GM23338 (cell line): ENCODE data around the gene SSH2.

Source experiments
- CREB1 ChIP-seq: fragments of 250-450 bp; sonication (Bioruptor Pico); IDR thresholded peaks from 2 replicates; pipeline ENCODE4 v1.5.0; 2020; ENCODE audit warnings: low read depth, mild to moderate bottlenecking, moderate library complexity
- CTCF ChIP-seq, 2 experiments: fragments of 200-600 bp in 1 of 2; sonication (generic) in 1 of 2; conservative IDR thresholded peaks; 2 replicates each; pipeline versions ENCODE4 v1.5.1 to v1.6.1; 2016 to 2017; ENCODE audit warnings: antibody characterized with exemption in 2 of 2, low read depth in 2 of 2, mild to moderate bottlenecking in 2 of 2, moderate library complexity in 1 of 2
- ETS1 ChIP-seq: IDR thresholded peaks from 2 replicates; pipeline ENCODE4 v1.6.1; 2016; ENCODE audit warnings: antibody characterized with exemption
- EZH2 ChIP-seq: fragments of 200-600 bp; sonication (generic); IDR thresholded peaks from one replicate; pipeline ENCODE4 v1.8.0; 2017; ENCODE audit warnings: antibody characterized with exemption, mild to moderate bottlenecking, low read depth; ENCODE audit not compliant: unreplicated experiment
- EZH2phosphoT487 ChIP-seq: fragments of 200-600 bp; sonication (generic); IDR thresholded peaks from one replicate; pipeline ENCODE4 v1.8.1; 2018; ENCODE audit warnings: antibody characterized with exemption; ENCODE audit not compliant: unreplicated experiment
- JUNB ChIP-seq: IDR thresholded peaks from one replicate; pipeline ENCODE4 v1.6.1; 2016; ENCODE audit warnings: antibody characterized with exemption; ENCODE audit not compliant: unreplicated experiment
- POLR2AphosphoS5 ChIP-seq: IDR thresholded peaks from 2 replicates; pipeline ENCODE4 v1.6.1; 2016; ENCODE audit warnings: antibody characterized with exemption, low read depth
- REST ChIP-seq: IDR thresholded peaks from one replicate; pipeline ENCODE4 v1.6.1; 2018; ENCODE audit warnings: antibody characterized with exemption; ENCODE audit not compliant: unreplicated experiment
- STAT1 ChIP-seq: IDR thresholded peaks from one replicate; pipeline ENCODE4 v1.6.1; 2016; ENCODE audit warnings: antibody characterized with exemption; ENCODE audit not compliant: unreplicated experiment
- ZNF114 ChIP-seq: fragments of 250-450 bp; sonication (Bioruptor Pico); IDR thresholded peaks from 2 replicates; pipeline ENCODE4 v1.5.0; 2020; ENCODE audit warnings: mild to moderate bottlenecking, moderate library complexity
- ZNF462 ChIP-seq: fragments of 250-450 bp; sonication (Bioruptor Pico); IDR thresholded peaks from 2 replicates; pipeline ENCODE4 v1.5.0; 2020; ENCODE audit warnings: mild to moderate bottlenecking, moderate library complexity

- no peak for TF ChIP-seq EZH2
- no peak for TF ChIP-seq CTCF (conservative IDR thresholded peaks at IDR 0.05; ENCODE audit: low read depth in 2 of 2)
- TF ChIP-seq REST: no peak
- no peak for TF ChIP-seq POLR2AphosphoS5
- no peak for TF ChIP-seq CREB1 (CRISPR knock-in tag)
- TF ChIP-seq EZH2phosphoT487: no peak
- TF ChIP-seq STAT1: no peak
- TF ChIP-seq JUNB: no peak
- TF ChIP-seq ETS1: no peak
- TF ChIP-seq ZNF462: no peak
- TF ChIP-seq ZNF114: no peak
Measured at GRCh38 chr17:29838961-29839360, 91.1 kb downstream of the SSH2 start.
